ENCODE data around the gene DMC1. TPM values are rescaled to one million over a fixed set of nuclear protein-coding genes. Genes with fewer than 3 reads are reported as not detected.

The DMC1 gene
- total RNA-seq, 1 experiment from 2014 or later, result 6.8 TPM

DNA sequence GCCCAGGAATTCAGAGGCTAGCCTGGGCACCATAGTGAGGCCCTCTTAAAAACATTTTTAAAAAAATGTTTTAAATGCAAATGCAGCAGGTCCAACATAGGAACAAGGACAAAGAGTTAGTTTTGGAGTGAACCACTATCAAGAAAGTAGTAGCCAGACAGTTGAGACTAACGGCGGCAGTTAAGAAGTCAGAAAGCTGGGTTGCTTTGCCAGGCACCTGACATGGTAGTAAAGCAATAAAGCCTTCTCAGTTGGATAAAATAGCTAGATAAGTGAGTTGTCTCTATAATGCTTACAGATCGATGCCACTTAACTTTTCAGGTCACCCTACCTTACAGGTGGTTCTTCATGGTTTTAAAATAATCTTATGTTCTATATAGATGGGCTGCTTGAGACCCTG, 47.0 kb downstream of the DMC1 start:
- Histone ChIP-seq H3K4me1 (ENCODE audit: insufficient read depth, low read length) (no peaks in the 10 kb centered on the region), H2AK5ac (ENCODE audit: insufficient read length, low read length) (no peak overlapping the region), H2BK20ac (ENCODE audit: low read depth, low read length, poor library complexity, severe bottlenecking) (no peak overlapping the region), H3K79me1 (ENCODE audit: insufficient read depth, low read depth, low read length, poor library complexity, severe bottlenecking) (no peaks in the 10 kb centered on the region), H3K23ac (ENCODE audit: insufficient read length, low read depth, low read length) (no peak overlapping the region), H3K23me2 (ENCODE audit: insufficient read length, low read depth, low read length, poor library complexity, severe bottlenecking) (no peaks in the 10 kb centered on the region), H2BK5ac (ENCODE audit: insufficient read length, low read length) (no peak overlapping the region), H3K4me2 (ENCODE audit: insufficient read depth, insufficient read length, low read length) (no peak overlapping the region), H3T11ph (ENCODE audit: low read length) (no peak overlapping the region), H3K56ac (ENCODE audit: insufficient read length, low read depth, low read length) (no peak overlapping the region), H3K27ac (ENCODE audit: insufficient read length, low read depth, low read length) (no peak overlapping the region), H3K18ac (ENCODE audit: insufficient read length, low read depth, low read length) (no peak overlapping the region), H4K5ac (ENCODE audit: insufficient read length, low read depth, low read length) (no peak overlapping the region), H2AFZ (ENCODE audit: low read length) (no peak overlapping the region), H3K27me3 (ENCODE audit: insufficient read depth, low read length) (no peaks in the 10 kb centered on the region), H3K14ac (ENCODE audit: insufficient read depth, low read length) (no peak overlapping the region), H2BK12ac (ENCODE audit: insufficient read length, low read depth, low read length) (no peak overlapping the region), H2BK15ac (ENCODE audit: low read depth, low read length) (no peak overlapping the region), H4K91ac (ENCODE audit: insufficient read length, low read depth, low read length) (no peak overlapping the region), H4K8ac (replicated peaks; ENCODE audit: insufficient read length, low read depth, low read length) (no peak overlapping the region), H3K4ac (ENCODE audit: low read depth, low read length) (no peak overlapping the region), H3K9me3 (ENCODE audit: control insufficient read depth, low read depth, low read length) (no peaks in the 10 kb centered on the region), H2BK120ac (ENCODE audit: low read depth, low read length, poor library complexity, severe bottlenecking) (no peak overlapping the region), H4K20me1 (ENCODE audit: control insufficient read depth, insufficient read depth, insufficient read length) (no peaks in the 10 kb centered on the region), H3K79me2 (ENCODE audit: insufficient read depth, low read length) (no peaks in the 10 kb centered on the region), H3K9ac (ENCODE audit: extremely low read depth, insufficient read length, low read length) (no peak overlapping the region)
- WGBS (ENCODE audit: extremely low coverage, insufficient read length, low lambda C conversion rate), result no CpG with 5 or more reads among the region's 3 CpGs
- TF ChIP-seq, protein P1, sequence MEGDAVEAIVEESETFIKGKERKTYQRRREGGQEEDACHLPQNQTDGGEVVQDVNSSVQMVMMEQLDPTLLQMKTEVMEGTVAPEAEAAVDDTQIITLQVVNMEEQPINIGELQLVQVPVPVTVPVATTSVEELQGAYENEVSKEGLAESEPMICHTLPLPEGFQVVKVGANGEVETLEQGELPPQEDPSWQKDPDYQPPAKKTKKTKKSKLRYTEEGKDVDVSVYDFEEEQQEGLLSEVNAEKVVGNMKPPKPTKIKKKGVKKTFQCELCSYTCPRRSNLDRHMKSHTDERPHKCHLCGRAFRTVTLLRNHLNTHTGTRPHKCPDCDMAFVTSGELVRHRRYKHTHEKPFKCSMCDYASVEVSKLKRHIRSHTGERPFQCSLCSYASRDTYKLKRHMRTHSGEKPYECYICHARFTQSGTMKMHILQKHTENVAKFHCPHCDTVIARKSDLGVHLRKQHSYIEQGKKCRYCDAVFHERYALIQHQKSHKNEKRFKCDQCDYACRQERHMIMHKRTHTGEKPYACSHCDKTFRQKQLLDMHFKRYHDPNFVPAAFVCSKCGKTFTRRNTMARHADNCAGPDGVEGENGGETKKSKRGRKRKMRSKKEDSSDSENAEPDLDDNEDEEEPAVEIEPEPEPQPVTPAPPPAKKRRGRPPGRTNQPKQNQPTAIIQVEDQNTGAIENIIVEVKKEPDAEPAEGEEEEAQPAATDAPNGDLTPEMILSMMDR (conservative IDR thresholded peaks at IDR 0.05), result no peak
- DNase-seq, result no peak
- Mint-ChIP-seq H3K9me3 (no peaks in the 10 kb centered on the region), H3K27me3 (ENCODE audit: low read depth) (no peaks in the 10 kb centered on the region; the same call in none of the 2 replicates), H3K4me1 (no peaks in the 10 kb centered on the region), H3K4me3 (no peak overlapping the region), H3K27ac (no peak overlapping the region), H3K36me3 (ENCODE audit: insufficient read depth in 1 of 3, low read depth in 3 of 3) (no peaks in the 10 kb centered on the region)
